AG04450 (cell line): ENCODE data around the gene PBXIP1. TPM values are rescaled to one million over a fixed set of nuclear protein-coding genes. Genes with fewer than 3 reads are reported as not detected.

Experiments
- CTCF ChIA-PET: fragments of 300-600, 350-600 bp; formaldehyde crosslinking; extraction: SDS; loops from one replicate; lab custom pipeline; 2022; ENCODE audit warnings: antibody characterized with exemption, inconsistent platforms; lab: Charles Lee
- POLR2A ChIA-PET: fragments of 350-600 bp; formaldehyde crosslinking; extraction: SDS; loops from one replicate; lab custom pipeline; 2021; ENCODE audit warnings: antibody characterized with exemption, inconsistent platforms; lab: Yijun Ruan, JAX
- DNase-seq: peaks from one replicate; pipeline ENCODE4 v3.0.0-alpha.2; 2011; ENCODE audit warnings: low read depth, low spot score
- H3K27ac ChIP-seq: one replicate; pipeline ENCODE4 v1.5.1; 2012; ENCODE audit warnings: low read depth, low read length, control low read depth
- H3K27me3 ChIP-seq: one replicate; pipeline ENCODE4 v1.6.0; 2012; ENCODE audit warnings: low read length; ENCODE audit not compliant: control insufficient read depth, insufficient read depth
- H3K4me3 ChIP-seq: 2 replicates; pipeline ENCODE4 v1.5.1; 2011; ENCODE audit warnings: mild to moderate bottlenecking, low read depth, low read length, control low read depth
- H3K9me3 ChIP-seq: 2 replicates; pipeline ENCODE4 v1.5.1; 2012; ENCODE audit warnings: low read length; ENCODE audit not compliant: control insufficient read depth, insufficient read depth
- CTCF ChIP-seq: IDR thresholded peaks from 2 replicates; pipeline ENCODE4 v1.5.1; 2011; ENCODE audit warnings: low read depth, low read length, control low read depth, inconsistent platforms
- polyA plus RNA-seq: library from polyadenylated mRNA; depleted of rRNA; stranded (reverse); fragments of >200 nt; gene quantifications from 2 replicates; pipeline ENCODE4 v1.2.3, GENCODE V29; 2011

The PBXIP1 gene
- polyA plus RNA-seq, 1 experiment = 72.2 TPM

- CTCF ChIA-PET = interaction anchor here (1.2 to 1.5 kb wide), 2 partner anchors 147 to 378 kb away, joined by 3 to 6 read pairs; no protein-coding TSS in a partner anchor
- TF ChIP-seq CTCF = no peak
- peaks cover 2% of the 10 kb centered on the region for H3K27me3 ChIP-seq
- DNase-seq = no peak
- peak overlapping the region; percentile 99 for H3K27ac ChIP-seq
- H3K4me3 ChIP-seq = peak overlapping the region; percentile 72
- no peaks in the 10 kb centered on the region for H3K9me3 ChIP-seq
- POLR2A ChIA-PET = no interaction called here
Measured at GRCh38 chr1:154937988-154938386, 17.9 kb downstream of the PBXIP1 start.

GRCh38 chr1:154937085-154937987 lies 18.6 kb downstream of the PBXIP1 start:
- peak; percentile 42 for TF ChIP-seq CTCF
- H3K4me3 ChIP-seq = peak overlapping the region; percentile 72
- ChIA-PET POLR2A (interaction anchor here (0.8 to 1.4 kb wide), 6 partner anchors 10 to 113 kb away, joined by 3 to 8 read pairs (median 4); partner anchors contain the start of genes ADAM15, PYGO2 and SHC1), CTCF (interaction anchor here (0.6 to 2.9 kb wide), 12 partner anchors 16 to 611 kb away, joined by 3 to 17 read pairs (median 3); no protein-coding TSS in a partner anchor)
- peak overlapping the region; percentile 99 for H3K27ac ChIP-seq
- peak; percentile 93 for DNase-seq
- peaks cover 2% of the 10 kb centered on the region for H3K27me3 ChIP-seq
- H3K9me3 ChIP-seq = no peaks in the 10 kb centered on the region

- peak; percentile 91 for DNase-seq
- ChIA-PET POLR2A (interaction anchor here (0.8 to 1.4 kb wide), 6 partner anchors 9 to 114 kb away, joined by 3 to 8 read pairs (median 4); partner anchors contain the start of genes ADAM15, PYGO2 and SHC1), CTCF (interaction anchor here (0.6 to 2.9 kb wide), 17 partner anchors 9 to 611 kb away, joined by 3 to 17 read pairs (median 3); partner anchors contain the start of gene KRTCAP2)
- H3K27ac ChIP-seq = peak within 1 kb of the TSS; percentile 99
- H3K27me3 ChIP-seq = peaks cover 2% of the 10 kb centered on the region
- H3K9me3 ChIP-seq = no peaks in the 10 kb centered on the region
- H3K4me3 ChIP-seq = peak within 1 kb of the TSS; percentile 72
- TF ChIP-seq CTCF = peak; percentile 42
Measured at GRCh38 chr1:154936555-154937084, 19.3 kb downstream of the PBXIP1 start, which contains the start of gene PMVK. PMVK (minus strand) TSS chr1:154936719; CDS start chr1:154936685, 34 bp downstream.

GRCh38 chr1:154935749-154936554 lies 19.9 kb downstream of the PBXIP1 start:
- peaks cover 2% of the 10 kb centered on the region for H3K27me3 ChIP-seq
- H3K9me3 ChIP-seq = no peaks in the 10 kb centered on the region
- DNase-seq = no peak
- H3K27ac ChIP-seq = peak overlapping the region; percentile 99
- CTCF ChIA-PET = interaction anchor here (0.6 to 2.9 kb wide), 15 partner anchors 9 to 456 kb away, joined by 3 to 17 read pairs (median 4); partner anchors contain the start of gene KRTCAP2
- no peak for TF ChIP-seq CTCF
- POLR2A ChIA-PET = interaction anchor here (0.8 to 1.4 kb wide), 6 partner anchors 9 to 115 kb away, joined by 3 to 8 read pairs (median 4); partner anchors contain the start of genes ADAM15, PYGO2 and SHC1
- H3K4me3 ChIP-seq = peak overlapping the region; percentile 72
